Common myeloid progenitor, CD34-positive (primary cell): Measurements from ENCODE around the gene COMT.
"Not testable (repeated sequence)": the region's sequence is repeated elsewhere in the genome, so short reads cannot be mapped to it uniquely, and the experiment has no call there.

Source experiments
- CTCF ChIA-PET: fragments of 350-600 bp; sonication (Branson Sonifier 250); formaldehyde crosslinking; loops from one replicate; lab custom pipeline; 2021; ENCODE audit warnings: antibody characterized with exemption; lab: Charles Lee
- POLR2A ChIA-PET: fragments of 350-600 bp; sonication (Branson Sonifier 250); formaldehyde crosslinking; loops from one replicate; lab custom pipeline; 2021; ENCODE audit warnings: antibody characterized with exemption; lab: Charles Lee
- DNase-seq, 3 donors: peaks; one replicate each; pipeline versions ENCODE4 v3.0.0 to v3.0.0-alpha.2; 2013
- H3K27ac ChIP-seq, 2 experiments: 1 replicate in 1 of 2; 2 replicates in 1 of 2; pipeline ENCODE4 v1.7.0; 2013; ENCODE audit warnings: inconsistent platforms in 2 of 2, low read length in 2 of 2, mild to moderate bottlenecking in 2 of 2, low read depth in 1 of 2, moderate library complexity in 1 of 2; ENCODE audit not compliant: severe bottlenecking in 2 of 2, insufficient read depth in 1 of 2, poor library complexity in 1 of 2
- H3K27me3 ChIP-seq, 5 experiments: replicated peaks in 2 of 5; 1 replicate in 3 of 5; 2 replicates in 2 of 5; pipeline versions ENCODE4 v1.6.1 to v1.7.0; 2013; ENCODE audit warnings: low read length in 4 of 5, mild to moderate bottlenecking in 2 of 5, moderate library complexity in 2 of 5, inconsistent platforms in 1 of 5; ENCODE audit not compliant: insufficient read depth in 5 of 5, control insufficient read depth in 4 of 5
- H3K36me3 ChIP-seq, 4 experiments: 1 replicate in 2 of 4; 2 replicates in 2 of 4; pipeline versions ENCODE4 v1.6.1 to v1.7.0; 2013; ENCODE audit warnings: low read length in 3 of 4, control low read depth in 1 of 4, mild to moderate bottlenecking in 1 of 4; ENCODE audit not compliant: control insufficient read depth in 4 of 4, insufficient read depth in 4 of 4
- H3K4me1 ChIP-seq, 4 experiments: 1 replicate in 3 of 4; 2 replicates in 1 of 4; pipeline versions ENCODE4 v1.6.1 to v1.7.1; 2013; ENCODE audit warnings: low read length in 3 of 4, mild to moderate bottlenecking in 3 of 4, control low read depth in 1 of 4, inconsistent platforms in 1 of 4, moderate library complexity in 1 of 4; ENCODE audit not compliant: control insufficient read depth in 4 of 4, insufficient read depth in 4 of 4; ENCODE audit errors: control extremely low read depth in 1 of 4
- H3K4me3 ChIP-seq, 7 experiments: 1 replicate in 4 of 7; 2 replicates in 3 of 7; pipeline versions ENCODE4 v1.5.1 to v1.7.0; 2013; ENCODE audit warnings: mild to moderate bottlenecking in 7 of 7, low read length in 6 of 7, moderate library complexity in 6 of 7, inconsistent platforms in 2 of 7, low read depth in 2 of 7, control low read depth in 1 of 7; ENCODE audit not compliant: insufficient read depth in 4 of 7, control insufficient read depth in 1 of 7; ENCODE audit errors: extremely low read depth in 1 of 7
- H3K9me3 ChIP-seq, 5 experiments: 1 replicate in 4 of 5; 2 replicates in 1 of 5; pipeline versions ENCODE4 v1.6.1 to v1.7.1; 2013; ENCODE audit warnings: low read length in 4 of 5, mild to moderate bottlenecking in 2 of 5, inconsistent platforms in 1 of 5, low read depth in 1 of 5, moderate library complexity in 1 of 5; ENCODE audit not compliant: control insufficient read depth in 4 of 5, insufficient read depth in 2 of 5; ENCODE audit errors: control extremely low read depth in 1 of 5
- WGBS: methylation state at CpG from one replicate; pipeline ENCODE4 v1.1.5; 2013; ENCODE audit not compliant: insufficient coverage; 5-methylcytosine and 5-hydroxymethylcytosine counted together

COMT gene

GRCh38 chr22:19903031-19903430 lies 38.5 kb upstream of the COMT start:
- no peak overlapping the region for H3K27ac ChIP-seq
- H3K36me3 ChIP-seq, result peaks cover 0 to 19% (median 6%) of the 10 kb centered on the region in 4 experiments
- DNase-seq, result no peak
- H3K9me3 ChIP-seq, result no peaks in the 10 kb centered on the region
- H3K4me1 ChIP-seq, result no peaks in the 10 kb centered on the region
- H3K4me3 ChIP-seq, result no peak overlapping the region
- ChIA-PET POLR2A (interaction anchor here (0.9 kb wide), 1 partner anchor 173 kb away, joined by 3 read pairs; no protein-coding TSS in a partner anchor), CTCF (interaction anchor here (1.2 to 2.5 kb wide), 4 partner anchors 10 to 173 kb away, joined by 3 to 15 read pairs (median 7); no protein-coding TSS in a partner anchor)
- H3K27me3 ChIP-seq, result no peaks in the 10 kb centered on the region
- 94% methylated on average over 6 of the region's 9 CpGs for WGBS

DNA sequence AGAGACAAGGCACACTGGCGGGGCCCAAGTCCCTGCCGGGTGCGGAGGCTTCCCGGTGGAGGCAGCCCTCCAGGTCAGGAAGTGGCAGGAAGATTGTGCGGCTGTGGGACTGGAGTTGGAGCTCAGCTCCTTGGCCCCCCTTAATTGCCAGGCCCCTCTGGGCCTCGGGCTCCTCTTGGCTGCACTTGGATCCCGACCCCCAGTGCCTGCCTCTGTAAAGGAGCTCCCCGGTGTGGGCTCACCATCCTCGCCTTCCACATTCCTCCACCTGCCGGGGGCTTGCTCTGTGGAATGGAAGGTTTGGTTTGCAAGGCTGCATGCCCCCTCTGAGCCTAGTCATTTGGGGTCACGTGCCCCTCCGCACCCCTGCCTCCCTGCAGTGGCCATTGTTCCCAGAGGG lies 38.1 kb upstream of the COMT start:
- peaks cover 0 to 21% (median 6%) of the 10 kb centered on the region in 4 experiments for H3K36me3 ChIP-seq
- ChIA-PET CTCF (interaction anchor here (1.2 to 2.5 kb wide), 4 partner anchors 9 to 173 kb away, joined by 3 to 15 read pairs (median 7); no protein-coding TSS in a partner anchor), POLR2A (interaction anchor here (0.9 kb wide), 1 partner anchor 173 kb away, joined by 3 read pairs; no protein-coding TSS in a partner anchor)
- H3K27ac ChIP-seq, result no peak overlapping the region
- DNase-seq, result no peak
- H3K4me3 ChIP-seq, result no peak overlapping the region
- no peaks in the 10 kb centered on the region for H3K4me1 ChIP-seq
- H3K9me3 ChIP-seq, result no peaks in the 10 kb centered on the region
- H3K27me3 ChIP-seq, result no peaks in the 10 kb centered on the region
- 95% methylated on average over 8 of the region's 12 CpGs for WGBS

GRCh38 chr22:19904174-19904856 lies 37.3 kb upstream of the COMT start:
- peaks cover 0 to 21% (median 5%) of the 10 kb centered on the region in 4 experiments for H3K36me3 ChIP-seq
- H3K27me3 ChIP-seq, result no peaks in the 10 kb centered on the region
- POLR2A ChIA-PET, result no interaction called here
- H3K4me3 ChIP-seq, result no peak overlapping the region
- CTCF ChIA-PET, result interaction anchor here (0.7 to 2.5 kb wide), 7 partner anchors 8 to 174 kb away, joined by 3 to 15 read pairs (median 4); no protein-coding TSS in a partner anchor
- H3K4me1 ChIP-seq, result no peaks in the 10 kb centered on the region
- WGBS, result 91% methylated on average over 16 of the region's 16 CpGs
- no peak overlapping the region for H3K27ac ChIP-seq
- H3K9me3 ChIP-seq, result no peaks in the 10 kb centered on the region
- DNase-seq, result no peak

DNA sequence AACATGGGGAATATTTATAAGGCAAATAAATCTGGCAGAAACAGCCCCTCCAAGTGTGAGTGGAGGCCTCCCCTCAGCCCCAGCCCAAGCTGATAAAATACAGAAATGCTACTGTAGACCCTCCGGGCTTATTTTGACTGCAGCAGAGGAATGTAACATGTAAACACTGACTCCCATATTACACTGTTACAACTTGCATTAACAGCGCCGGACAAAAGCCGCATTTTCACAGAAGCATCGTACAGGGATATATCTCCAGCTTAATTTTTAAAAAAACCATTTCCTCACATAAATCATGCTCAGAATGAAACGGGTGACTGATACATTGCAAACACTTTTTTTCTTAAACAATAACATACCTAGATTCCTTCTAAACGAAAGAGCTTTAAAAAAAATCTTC lies 36.6 kb upstream of the COMT start:
- ChIA-PET POLR2A (no interaction called here), CTCF (interaction anchor here (0.7 to 2.5 kb wide), 4 partner anchors 9 to 174 kb away, joined by 3 to 15 read pairs (median 4); no protein-coding TSS in a partner anchor)
- WGBS, result 94% methylated on average over 6 of the region's 7 CpGs
- no peaks in the 10 kb centered on the region for H3K27me3 ChIP-seq
- peaks cover under 1 to 21% (median 5%) of the 10 kb centered on the region in 4 experiments for H3K36me3 ChIP-seq
- DNase-seq, result no peak
- H3K4me3 ChIP-seq, result no peak overlapping the region
- H3K4me1 ChIP-seq, result peaks cover 0 to 4% (median under 1%) of the 10 kb centered on the region in 4 experiments
- H3K27ac ChIP-seq, result no peak overlapping the region
- H3K9me3 ChIP-seq, result no peaks in the 10 kb centered on the region

- no peak for DNase-seq
- Histone ChIP-seq H3K27me3 (no peaks in the 10 kb centered on the region), H3K9me3 (no peaks in the 10 kb centered on the region), H3K36me3 (peaks cover 4 to 21% (median 7%) of the 10 kb centered on the region in 4 experiments), H3K4me3 (no peak overlapping the region), H3K27ac (no peak overlapping the region), H3K4me1 (peaks cover 0 to 4% (median under 1%) of the 10 kb centered on the region in 4 experiments)
- WGBS, result 98% methylated on average over 16 of the region's 22 CpGs
- ChIA-PET POLR2A (no interaction called here), CTCF (interaction anchor here (1.2 to 2.5 kb wide), 3 partner anchors 14 to 175 kb away, joined by 3 to 15 read pairs (median 4); no protein-coding TSS in a partner anchor)
Observed at GRCh38 chr22:19905347-19906276, 36.0 kb upstream of the COMT start.

DNA sequence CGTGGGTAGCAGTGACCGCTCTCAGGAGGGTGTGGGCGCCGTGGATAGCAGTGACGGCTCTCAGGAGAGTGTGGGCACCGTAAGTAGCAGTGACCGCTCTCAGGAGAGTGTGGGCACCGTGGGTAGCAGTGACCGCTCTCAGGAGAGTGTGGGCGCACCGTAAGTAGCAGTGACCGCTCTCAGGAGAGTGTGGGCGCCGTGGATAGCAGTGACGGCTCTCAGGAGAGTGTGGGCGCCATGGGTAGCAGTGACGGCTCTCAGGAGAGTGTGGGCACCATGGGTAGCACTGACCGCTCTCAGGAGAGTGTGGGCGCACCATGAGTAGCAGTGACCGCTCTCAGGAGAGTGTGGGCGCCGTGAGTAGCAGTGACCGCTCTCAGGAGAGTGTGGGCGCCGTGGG lies 34.7 kb upstream of the COMT start:
- DNase-seq, H3K27me3 ChIP-seq, POLR2A ChIA-PET, H3K27ac ChIP-seq, H3K4me3 ChIP-seq, CTCF ChIA-PET, H3K9me3 ChIP-seq, H3K4me1 ChIP-seq: not testable (repeated sequence)
- H3K36me3 ChIP-seq, result peaks cover 5 to 19% (median 14%) of the 10 kb centered on the region in 4 experiments
- 96% methylated on average over 15 of the region's 25 CpGs for WGBS
